ENCODE measurements around the gene GABRA1.

Gene GABRA1

GRCh38 chr5:161847941-161848391 lies at the start of gene GABRA1:
TSS of gene GABRA1 (plus strand) at chr5:161848120. CDS start at chr5:161850811, 2,691 bp downstream.
- no peak for DNase-seq

GRCh38 chr5:161799316-161799715 lies 48.6 kb upstream of the GABRA1 start:
- DNase-seq = no peak

- DNase-seq = no peak
These were observed 43.7 kb upstream of the GABRA1 start for GRCh38 chr5:161804263-161804662.

DNA sequence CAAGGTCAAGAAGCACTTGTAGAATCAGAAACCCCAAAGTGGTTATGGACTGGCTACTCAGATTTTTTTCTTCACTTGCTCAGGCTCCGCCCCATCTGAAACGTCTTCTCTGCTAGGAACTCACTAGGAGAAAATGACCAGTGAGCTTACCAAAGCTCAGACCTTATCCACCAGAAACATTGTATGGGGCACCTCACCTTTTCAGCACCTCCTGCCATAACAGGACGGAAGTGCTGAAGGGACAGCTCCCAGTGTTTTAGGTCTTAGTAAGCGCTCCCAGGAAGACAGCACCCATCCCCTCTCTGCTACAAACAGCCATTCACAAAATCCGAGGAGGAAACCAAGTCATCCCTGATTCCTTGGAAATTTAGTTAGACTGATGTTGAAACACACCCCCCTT lies 1.2 kb upstream of the GABRA1 start:
- DNase-seq = no peak

- no peak for DNase-seq
These were observed 473 bp upstream of the GABRA1 start for GRCh38 chr5:161847447-161847846.

DNA sequence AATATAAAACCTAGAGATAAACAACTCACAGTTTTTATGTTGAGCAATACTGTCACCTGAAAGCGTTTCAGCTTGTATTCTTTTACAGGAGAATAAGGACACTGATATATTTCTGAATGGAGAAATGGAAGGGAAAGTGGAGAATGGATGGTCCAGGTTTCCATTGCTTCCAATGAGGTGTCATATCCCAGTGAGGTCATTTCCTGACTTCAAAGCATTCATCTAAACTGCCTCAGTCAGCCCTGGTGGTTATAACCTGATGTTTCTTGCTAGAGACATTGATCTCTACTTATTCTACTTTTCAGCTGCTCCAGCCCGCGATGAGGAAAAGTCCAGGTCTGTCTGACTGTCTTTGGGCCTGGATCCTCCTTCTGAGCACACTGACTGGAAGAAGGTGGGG lies 2.6 kb downstream of the GABRA1 start:
- DNase-seq = no peak

GRCh38 chr5:161851691-161852299 lies 3.9 kb downstream of the GABRA1 start:
- no peak for DNase-seq

GRCh38 chr5:161857358-161857757 lies 9.4 kb downstream of the GABRA1 start:
- no peak for DNase-seq

DNA sequence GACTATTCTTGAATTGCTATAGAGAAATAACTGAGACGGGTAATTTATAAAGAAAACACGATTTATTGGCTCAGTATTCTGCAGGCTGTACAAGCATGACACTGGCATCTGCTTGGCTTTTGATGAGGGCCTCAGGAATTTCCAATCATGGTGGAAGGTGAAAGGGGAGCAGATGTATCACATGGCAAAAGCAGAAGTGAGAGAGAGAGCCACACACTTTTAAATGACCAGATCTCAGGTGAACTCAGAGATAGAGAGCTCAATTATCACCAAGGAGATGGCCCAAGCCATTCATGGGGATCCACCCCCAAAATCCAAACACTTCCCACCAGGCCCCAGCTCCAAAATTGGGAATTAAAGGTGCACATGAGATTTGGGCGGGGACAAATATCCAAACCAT lies 15.3 kb downstream of the GABRA1 start:
- DNase-seq = no peak

DNA sequence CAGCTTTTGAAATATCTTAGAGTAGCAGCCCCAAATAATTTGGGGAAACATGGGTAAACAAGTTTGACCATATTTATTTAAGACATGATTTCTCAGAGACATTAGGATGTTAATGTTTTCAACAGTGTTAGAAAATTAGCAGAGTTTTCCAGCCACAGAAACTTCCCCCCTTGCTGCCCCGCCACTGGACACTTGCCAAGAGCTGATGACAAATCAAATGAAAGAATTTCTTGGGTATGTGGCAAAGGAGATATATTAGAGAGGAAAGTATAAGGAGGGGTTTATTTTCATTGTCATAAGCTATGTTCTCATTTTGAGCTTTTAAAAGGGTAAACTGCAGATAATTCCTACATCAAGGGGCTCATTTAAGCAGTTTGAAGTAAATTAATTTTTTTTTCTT lies 15.9 kb downstream of the GABRA1 start:
- no peak for DNase-seq

DNA sequence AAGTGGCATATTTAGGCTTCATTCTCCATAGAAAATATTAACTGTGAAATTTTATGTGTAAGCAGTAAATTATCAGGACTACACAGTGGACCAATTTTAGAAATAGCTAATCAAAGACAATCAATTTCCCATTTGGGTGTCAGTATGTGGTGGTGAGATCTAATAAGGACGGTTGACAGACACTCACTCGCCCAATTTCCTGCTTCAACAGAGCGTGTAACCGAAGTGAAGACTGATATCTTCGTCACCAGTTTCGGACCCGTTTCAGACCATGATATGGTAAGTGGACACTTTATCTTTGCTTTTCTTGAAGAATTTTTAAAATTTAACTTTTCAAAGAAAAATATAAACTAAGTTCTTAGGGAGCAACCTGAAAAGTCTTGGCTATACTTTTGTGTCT lies 17.6 kb downstream of the GABRA1 start:
- no peak for DNase-seq

DNA sequence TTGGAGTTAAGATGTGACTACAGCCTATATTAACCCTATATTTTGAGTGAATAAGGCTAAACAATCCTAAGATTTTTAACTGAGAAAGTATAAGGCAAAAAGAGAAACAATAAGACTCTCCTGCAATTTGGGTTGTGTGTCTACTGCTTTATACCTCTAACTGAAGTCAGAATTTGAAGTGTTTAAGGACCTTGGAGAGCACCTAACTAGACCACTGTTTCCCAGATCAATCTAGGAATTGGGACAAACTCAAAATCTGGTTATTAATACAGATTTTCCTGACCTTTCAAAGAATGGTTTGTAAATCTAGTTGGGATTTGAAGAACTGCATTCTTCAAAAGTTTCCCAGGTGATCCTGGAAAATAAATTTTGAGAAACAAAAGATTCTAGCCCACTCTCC lies 42.1 kb downstream of the GABRA1 start:
- no peak for DNase-seq

DNA sequence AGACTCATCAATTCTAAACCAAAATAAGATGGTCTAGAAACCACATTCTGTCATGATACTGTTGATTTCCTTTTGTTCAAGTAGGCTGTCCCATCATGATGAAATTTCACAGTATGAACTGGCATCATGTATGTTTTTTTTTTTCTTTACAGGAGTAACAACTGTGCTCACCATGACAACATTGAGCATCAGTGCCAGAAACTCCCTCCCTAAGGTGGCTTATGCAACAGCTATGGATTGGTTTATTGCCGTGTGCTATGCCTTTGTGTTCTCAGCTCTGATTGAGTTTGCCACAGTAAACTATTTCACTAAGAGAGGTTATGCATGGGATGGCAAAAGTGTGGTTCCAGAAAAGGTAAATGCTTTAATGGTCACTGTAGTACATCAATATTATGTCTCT lies 47.6 kb downstream of the GABRA1 start:
- no peak for DNase-seq

DNA sequence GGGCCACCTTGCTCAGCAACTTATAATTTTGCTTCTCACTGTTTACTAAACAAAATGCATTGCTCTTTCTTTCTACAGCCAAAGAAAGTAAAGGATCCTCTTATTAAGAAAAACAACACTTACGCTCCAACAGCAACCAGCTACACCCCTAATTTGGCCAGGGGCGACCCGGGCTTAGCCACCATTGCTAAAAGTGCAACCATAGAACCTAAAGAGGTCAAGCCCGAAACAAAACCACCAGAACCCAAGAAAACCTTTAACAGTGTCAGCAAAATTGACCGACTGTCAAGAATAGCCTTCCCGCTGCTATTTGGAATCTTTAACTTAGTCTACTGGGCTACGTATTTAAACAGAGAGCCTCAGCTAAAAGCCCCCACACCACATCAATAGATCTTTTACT lies 49.1 kb downstream of the GABRA1 start:
- DNase-seq = no peak

- DNase-seq = no peak
These were observed 51.7 kb downstream of the GABRA1 start for GRCh38 chr5:161899590-161899989.

GRCh38 chr5:161900981-161901380 lies 53.1 kb downstream of the GABRA1 start:
- no peak for DNase-seq

DNA sequence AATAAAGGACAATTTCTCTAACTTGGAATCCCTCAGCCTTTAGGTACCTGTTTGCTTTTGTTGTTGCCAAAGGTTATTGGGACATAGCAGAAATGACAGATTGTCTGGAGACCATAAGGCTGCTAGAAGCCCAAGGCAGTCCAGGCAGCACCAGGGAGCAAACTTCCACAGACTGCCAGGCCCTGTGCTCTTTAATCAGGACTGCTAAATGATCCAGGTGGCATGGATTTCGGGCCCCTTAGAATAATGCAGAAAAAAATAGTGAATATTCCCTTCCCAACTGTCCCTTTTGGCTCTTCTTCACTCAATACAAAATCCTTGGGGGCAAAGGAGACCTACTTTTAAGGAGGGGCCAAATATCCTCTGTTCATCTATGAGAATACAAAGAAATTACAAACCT lies 73.9 kb downstream of the GABRA1 start:
- DNase-seq = no peak

- DNase-seq = no peak
These were observed 76.3 kb downstream of the GABRA1 start for GRCh38 chr5:161924270-161924669.

GRCh38 chr5:161925960-161926359 lies 78.0 kb downstream of the GABRA1 start:
- DNase-seq = no peak

DNA sequence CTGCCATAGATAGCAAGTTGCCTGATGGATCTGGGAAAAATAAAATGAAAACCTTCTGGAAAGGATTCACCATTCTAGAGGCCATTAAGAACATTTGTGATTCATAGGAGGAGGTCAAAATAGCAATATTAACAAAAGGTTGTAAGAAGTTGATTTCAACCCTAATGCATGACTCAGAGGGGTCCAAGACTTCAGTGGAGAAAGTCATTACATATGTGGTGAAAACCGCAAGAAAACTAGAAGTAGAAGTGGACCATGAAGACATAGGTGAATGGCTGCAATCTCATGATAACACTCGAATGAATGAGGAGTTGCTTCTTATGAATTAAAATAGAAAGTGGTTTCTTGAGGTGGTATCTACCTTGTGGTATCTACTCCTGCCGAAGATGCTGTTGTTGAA lies 86.6 kb downstream of the GABRA1 start:
- DNase-seq = no peak

DNA sequence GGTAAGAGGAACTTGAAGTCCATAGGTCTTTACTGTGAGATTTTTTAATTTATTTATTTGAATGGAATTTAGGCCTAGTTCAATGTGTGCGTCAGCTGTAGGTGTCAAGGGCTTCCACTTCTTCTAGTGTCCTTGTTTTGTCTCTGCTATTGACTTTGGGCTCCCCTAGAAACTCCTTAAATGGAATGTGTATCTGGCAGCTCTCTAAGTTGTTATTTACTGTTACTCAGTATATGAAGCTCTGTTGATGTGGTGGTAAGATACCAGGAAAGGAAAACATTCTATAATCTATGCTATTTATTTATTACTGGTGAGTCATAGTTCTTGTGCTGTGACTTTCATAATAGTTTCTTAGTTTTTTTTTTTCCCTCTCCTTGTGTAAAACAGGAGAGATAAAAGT lies 97.1 kb downstream of the GABRA1 start:
- DNase-seq = no peak

- no peak for DNase-seq
These were observed 99.0 kb downstream of the GABRA1 start for GRCh38 chr5:161946911-161947310.

Data from KG1 (cell line).